H1 (cell line): ENCODE measurements around the gene PDE4D. TPM values are rescaled to one million over a fixed set of nuclear protein-coding genes. Genes with fewer than 3 reads are reported as not detected.

ENCODE experiments used
- CTCF ChIA-PET: fragments of 300-600 bp; sonication (Branson Sonifier 250); formaldehyde crosslinking; loops from one replicate; lab custom pipeline; 2021; ENCODE audit not compliant: partially characterized antibody; lab: Charles Lee
- POLR2A ChIA-PET: fragments of 300-600 bp; sonication (Branson Sonifier 250); formaldehyde crosslinking; loops from one replicate; lab custom pipeline; 2021; ENCODE audit warnings: inconsistent platforms; ENCODE audit not compliant: partially characterized antibody; lab: Charles Lee
- DNase-seq, 2 experiments: peaks; one replicate each; pipeline versions ENCODE4 v3.0.0 to v3.0.0-alpha.2; 2010 to 2022; ENCODE audit warnings: low spot score in 2 of 2, low read depth in 1 of 2, mixed read lengths in 1 of 2
- FAIRE-seq: peaks from 2 replicates; lab custom pipeline; 2011; peaks lifted over from hg19 to GRCh38; lab: Jason Lieb, UNC
- H2AFZ ChIP-seq: 2 replicates; pipeline ENCODE4 v1.8.1; 2012; ENCODE audit warnings: low read length, inconsistent platforms
- H2AK5ac ChIP-seq: 2 replicates; pipeline ENCODE4 v1.6.1; 2013; ENCODE audit warnings: low read depth, low read length
- H2BK120ac ChIP-seq: replicated peaks from 2 replicates; pipeline ENCODE3; 2013; ENCODE audit warnings: low read depth, low read length, inconsistent platforms
- H2BK12ac ChIP-seq: 2 replicates; pipeline ENCODE4 v1.6.1; 2013; ENCODE audit warnings: low read depth, low read length
- H2BK15ac ChIP-seq: 2 replicates; pipeline ENCODE4 v1.6.1; 2013; ENCODE audit warnings: low read length
- H2BK20ac ChIP-seq: 2 replicates; pipeline ENCODE4 v1.6.1; 2013; ENCODE audit warnings: low read length
- H2BK5ac ChIP-seq: 2 replicates; pipeline ENCODE4 v1.6.1; 2013; ENCODE audit warnings: low read depth, low read length
- H3K14ac ChIP-seq: 2 replicates; pipeline ENCODE4 v1.6.1; 2013; ENCODE audit warnings: inconsistent platforms; ENCODE audit not compliant: insufficient read length
- H3K18ac ChIP-seq: 2 replicates; pipeline ENCODE4 v1.6.1; 2013; ENCODE audit warnings: low read length; ENCODE audit errors: extremely low read depth
- H3K23ac ChIP-seq: 2 replicates; pipeline ENCODE4 v1.6.1; 2013; ENCODE audit warnings: inconsistent platforms; ENCODE audit not compliant: insufficient read length
- H3K23me2 ChIP-seq: 2 replicates; pipeline ENCODE4 v1.6.1; 2013; ENCODE audit warnings: low read depth, low read length
- H3K27ac ChIP-seq: 2 replicates; pipeline ENCODE4 v1.6.1; 2011; ENCODE audit warnings: low read depth, low read length, inconsistent platforms
- H3K27me3 ChIP-seq, 4 experiments: replicated peaks in 1 of 4; 1 replicate in 1 of 4; 2 replicates in 3 of 4; pipeline versions ENCODE4 v1.6.1 to v1.8.1; 2011 to 2013; ENCODE audit warnings: low read length in 3 of 4, mild to moderate bottlenecking in 3 of 4, inconsistent platforms in 2 of 4, mixed read lengths in 2 of 4, moderate library complexity in 1 of 4; ENCODE audit not compliant: control insufficient read depth in 3 of 4, insufficient read depth in 3 of 4; ENCODE audit errors: extremely low read depth in 1 of 4
- H3K36me3 ChIP-seq, 4 experiments: 2 replicates each; pipeline versions ENCODE4 v1.6.1 to v1.8.1; 2011 to 2013; ENCODE audit warnings: mild to moderate bottlenecking in 4 of 4, low read length in 3 of 4, moderate library complexity in 2 of 4, control low read depth in 1 of 4, inconsistent platforms in 1 of 4; ENCODE audit not compliant: insufficient read depth in 4 of 4, control insufficient read depth in 2 of 4
- H3K4ac ChIP-seq: replicated peaks from 2 replicates; pipeline ENCODE3; 2013; ENCODE audit warnings: low read length, low read depth, mixed read lengths, inconsistent platforms; ENCODE audit not compliant: insufficient read length
- H3K4me1 ChIP-seq, 4 experiments: replicated peaks in 1 of 4; 1 replicate in 1 of 4; 2 replicates in 3 of 4; pipeline versions ENCODE4 v1.6.1 to v1.8.1; 2011 to 2013; ENCODE audit warnings: low read length in 3 of 4, inconsistent platforms in 2 of 4, mixed read lengths in 1 of 4; ENCODE audit not compliant: insufficient read depth in 4 of 4, control insufficient read depth in 3 of 4
- H3K4me2 ChIP-seq, 2 experiments: 2 replicates each; pipeline versions ENCODE4 v1.6.1 to v1.8.1; 2011 to 2013; ENCODE audit warnings: low read depth in 2 of 2, low read length in 2 of 2, control low read depth in 1 of 2, inconsistent platforms in 1 of 2, mild to moderate bottlenecking in 1 of 2; ENCODE audit not compliant: insufficient read depth in 1 of 2
- H3K4me3 ChIP-seq, 4 experiments: fragments of 200-600, 300-600 bp in 1 of 4; sonication (generic), shearing (Covaris generic), sonication (Bioruptor Twin) in 1 of 4; 2 replicates each; pipeline versions ENCODE4 v1.5.1 to v1.8.1; 2011 to 2016; ENCODE audit warnings: low read length in 4 of 4, low read depth in 3 of 4, control low read depth in 2 of 4, inconsistent platforms in 2 of 4, mild to moderate bottlenecking in 2 of 4, mixed read lengths in 1 of 4, moderate library complexity in 1 of 4; ENCODE audit not compliant: insufficient read depth in 2 of 4; ENCODE audit errors: extremely low read depth in 1 of 4
- H3K56ac ChIP-seq: replicated peaks from 2 replicates; pipeline ENCODE3; 2013; ENCODE audit warnings: low read depth, mild to moderate bottlenecking, mixed read lengths, low read length, inconsistent platforms; ENCODE audit not compliant: insufficient read length
- H3K79me1 ChIP-seq: 2 replicates; pipeline ENCODE4 v1.6.1; 2013; ENCODE audit warnings: low read depth, low read length, control low read depth
- H3K79me2 ChIP-seq, 2 experiments: 2 replicates each; pipeline versions ENCODE4 v1.6.1 to v1.8.1; 2012 to 2013; ENCODE audit warnings: low read length in 2 of 2, mild to moderate bottlenecking in 2 of 2, inconsistent platforms in 1 of 2; ENCODE audit not compliant: insufficient read depth in 2 of 2, control insufficient read depth in 1 of 2
- H3K9ac ChIP-seq, 4 experiments: replicated peaks in 1 of 4; 1 replicate in 1 of 4; 2 replicates in 3 of 4; pipeline versions ENCODE4 v1.6.1 to v1.8.1; 2011 to 2013; ENCODE audit warnings: low read depth in 3 of 4, low read length in 3 of 4, control low read depth in 2 of 4, mild to moderate bottlenecking in 2 of 4, moderate library complexity in 2 of 4, inconsistent platforms in 1 of 4; ENCODE audit errors: extremely low read depth in 1 of 4
- H3K9me3 ChIP-seq, 2 experiments: 2 replicates each; pipeline versions ENCODE4 v1.6.1 to v1.8.1; 2012 to 2013; ENCODE audit warnings: mild to moderate bottlenecking in 2 of 2, moderate library complexity in 2 of 2, control low read depth in 1 of 2, inconsistent platforms in 1 of 2, low read depth in 1 of 2, low read length in 1 of 2, mixed read lengths in 1 of 2; ENCODE audit not compliant: insufficient read depth in 2 of 2
- H4K20me1 ChIP-seq, 2 experiments: replicated peaks in 1 of 2; 2 replicates each; pipeline versions ENCODE3 to v1.8.1; 2011 to 2013; ENCODE audit warnings: inconsistent platforms in 2 of 2, low read length in 2 of 2, mild to moderate bottlenecking in 1 of 2; ENCODE audit not compliant: insufficient read depth in 2 of 2, control insufficient read depth in 1 of 2
- H4K5ac ChIP-seq: 2 replicates; pipeline ENCODE4 v1.6.1; 2013; ENCODE audit warnings: low read length, low read depth, mixed read lengths, inconsistent platforms; ENCODE audit not compliant: insufficient read length
- H4K8ac ChIP-seq: 2 replicates; pipeline ENCODE4 v1.8.0; 2013; ENCODE audit warnings: mild to moderate bottlenecking, moderate library complexity, low read length, inconsistent platforms; ENCODE audit not compliant: insufficient read depth; ENCODE audit errors: extremely low read depth
- H4K91ac ChIP-seq: replicated peaks from 2 replicates; pipeline ENCODE3; 2013; ENCODE audit warnings: low read length, mixed read lengths, inconsistent platforms; ENCODE audit not compliant: insufficient read length
- BACH1 ChIP-seq: IDR thresholded peaks from 2 replicates; pipeline ENCODE4 v1.6.1; 2012; ENCODE audit warnings: low read length, improper control_type of control experiment
- CHD2 ChIP-seq: IDR thresholded peaks from 2 replicates; pipeline ENCODE4 v1.6.1; 2012; ENCODE audit warnings: low read length, improper control_type of control experiment
- POLR2AphosphoS5 ChIP-seq: IDR thresholded peaks from 2 replicates; pipeline ENCODE4 v1.6.1; 2011; ENCODE audit warnings: low read depth, low read length
- YY1 ChIP-seq: IDR thresholded peaks from 2 replicates; pipeline ENCODE4 v1.6.1; 2011; ENCODE audit warnings: low read depth, mild to moderate bottlenecking, low read length
- WGBS, 2 experiments: shearing (Covaris generic) in 1 of 2; methylation state at CpG; one replicate each; pipeline versions ENCODE4 v1.1.6 to v1.1.7; 2013 to 2015; ENCODE audit warnings: low lambda C conversion rate in 2 of 2, mixed read lengths in 2 of 2, inconsistent platforms in 1 of 2, low coverage in 1 of 2, missing lambda C conversion rate in 1 of 2; ENCODE audit not compliant: insufficient replicate concordance in 2 of 2, insufficient coverage in 1 of 2, insufficient read length in 1 of 2; ENCODE audit errors: extremely low coverage in 1 of 2, missing lambda C conversion rate in 1 of 2; 5-methylcytosine and 5-hydroxymethylcytosine counted together
- polyA plus RNA-seq, 7 experiments: library from polyadenylated mRNA; depleted of rRNA in 3 of 7; stranded (reverse) in 5 of 7; unstranded in 2 of 7; fragments of >200 nt in 5 of 7; fragments of 200-250 nt in 2 of 7; gene quantifications; 1 replicate in 5 of 7; 2 replicates in 1 of 7; 4 replicates in 1 of 7; pipeline versions ENCODE4 v1.2.1 to v1.2.3, GENCODE V29; 2011 to 2013; ENCODE audit warnings: missing spikeins in 2 of 7, mixed read lengths in 2 of 7
- total RNA-seq: library from RNA; stranded (reverse); fragmentation: NEBNext Ultra II Directional; extraction: Animal tissue kit (Norgen Biotek cat#: 25700); gene quantifications from 2 replicates; pipeline ENCODE4 v1.2.1, GENCODE V29; 2021

Gene PDE4D
- total and polyA plus RNA-seq, 2 of the 8 experiments (the other 6 are each of a cell fraction or from before 2014, with no cell fraction given), result 2.3 to 3.7 TPM

- Histone ChIP-seq H3K23ac (no peak overlapping the region), H3K56ac (no peak overlapping the region), H4K8ac (no peak overlapping the region), H3K4ac (no peak overlapping the region), H3K27ac (no peak overlapping the region), H2AFZ (no peak overlapping the region), H4K20me1 (no peaks in the 10 kb centered on the region), H3K18ac (no peak overlapping the region), H2AK5ac (no peak overlapping the region), H3K79me1 (no peaks in the 10 kb centered on the region), H3K4me1 (no peaks in the 10 kb centered on the region), H4K91ac (no peak overlapping the region), H3K9me3 (peaks cover 0 to 11% of the 10 kb centered on the region in 2 experiments; a peak in 1 of 4 replicates), H3K9ac (no peak overlapping the region), H2BK12ac (no peak overlapping the region), H3K27me3 (no peaks in the 10 kb centered on the region), H2BK120ac (no peak overlapping the region), H3K23me2 (no peaks in the 10 kb centered on the region), H3K4me2 (no peak overlapping the region), H3K36me3 (no peaks in the 10 kb centered on the region), H4K5ac (no peak overlapping the region), H3K4me3 (no peak overlapping the region), H2BK15ac (no peak overlapping the region), H2BK20ac (no peak overlapping the region), H3K14ac (no peak overlapping the region), H3K79me2 (no peaks in the 10 kb centered on the region), H2BK5ac (no peak overlapping the region)
- DNase-seq (no peak), FAIRE-seq (no peak)
- WGBS, 2 experiments, result 92% methylated on average over 1 of the region's 1 CpG; no CpG with 5 or more reads in 1 of the 2 experiments
- TF ChIP-seq CHD2, result no peak
- no peak for TF ChIP-seq POLR2AphosphoS5
- no peak for TF ChIP-seq YY1
- TF ChIP-seq BACH1, result no peak
- POLR2A ChIA-PET, result no interaction called here
- CTCF ChIA-PET, result interaction anchor here (0.7 to 1.4 kb wide), 3 partner anchors 50 to 1293 kb away, joined by 3 to 4 read pairs (median 3); no protein-coding TSS in a partner anchor
Measured at GRCh38 chr5:58944221-58944620, 949.3 kb downstream of the PDE4D start.
